Activated T-helper 2 cell treated with anti-CD3 and anti-CD28 coated beads, Interferon-gamma antibody, Interleukin-2, Interleukin-4, amounts not matched to agents 10 μg/mL and 5 μg/mL and 100 μg/mL, durations not matched to agents 14 hours and 24 hours and 36 hours (primary cell): ENCODE results near the gene DNAH1. TPM values are rescaled to one million over a fixed set of nuclear protein-coding genes. Genes with fewer than 3 reads are reported as not detected.
"Not testable (repeated sequence)": the region's sequence is repeated elsewhere in the genome, so short reads cannot be mapped to it uniquely, and the experiment has no call there.

Source experiments
- DNase-seq: peaks from one replicate; pipeline ENCODE4 v3.0.0; 2021; ENCODE audit warnings: low spot score
- H3K27ac Mint-ChIP-seq: one replicate; pipeline ENCODE4 v1.8.0; 2021; ENCODE audit warnings: mixed read lengths
- H3K27me3 Mint-ChIP-seq: one replicate; pipeline ENCODE4 v1.8.0; 2021; ENCODE audit warnings: low read depth, mixed read lengths
- H3K36me3 Mint-ChIP-seq: one replicate; pipeline ENCODE4 v1.8.0; 2021; ENCODE audit warnings: low read depth, mixed read lengths
- H3K4me1 Mint-ChIP-seq: one replicate; pipeline ENCODE4 v1.8.0; 2021; ENCODE audit warnings: low read depth, mixed read lengths
- H3K4me3 Mint-ChIP-seq: one replicate; pipeline ENCODE4 v1.8.0; 2021; ENCODE audit warnings: low read depth, mild to moderate bottlenecking, moderate library complexity, mixed read lengths
- H3K9me3 Mint-ChIP-seq: one replicate; pipeline ENCODE4 v1.8.0; 2021; ENCODE audit warnings: mixed read lengths
- intact Hi-C: fragments of 100-400 bp; cut with micrococcal nuclease; formaldehyde crosslinking; loops from one replicate; pipeline ENCODE4 v1.15.1; 2023
- total RNA-seq: library from RNA; stranded (reverse); gene quantifications from 2 replicates; pipeline ENCODE4 v1.2.3, GENCODE V29; 2022

DNAH1 gene
- total RNA-seq, 1 donor from 2014 or later = 9.8 TPM

DNA sequence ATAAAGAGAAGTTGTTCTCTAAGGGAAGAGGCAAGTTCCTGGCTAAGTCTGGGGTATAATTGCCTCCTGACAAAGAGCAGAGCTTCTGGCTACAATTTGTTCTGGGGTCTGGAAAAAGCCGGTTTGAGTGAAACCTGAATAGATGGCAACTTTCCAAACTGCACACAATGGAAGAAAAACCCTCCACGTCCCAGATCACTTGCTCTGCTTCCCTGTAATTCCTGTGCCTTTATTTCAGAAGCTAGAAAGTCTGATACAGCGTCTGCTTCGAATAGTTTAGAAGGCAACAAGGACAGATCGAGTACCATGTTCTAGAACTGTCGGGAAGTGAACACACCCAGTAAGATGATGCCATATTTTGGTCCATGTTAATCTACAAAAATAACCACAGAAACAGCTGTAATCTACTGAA lies 36.1 kb upstream of the DNAH1 start:
- peak overlapping the region; percentile 99 for H3K27ac Mint-ChIP-seq
- H3K9me3 Mint-ChIP-seq = no peaks in the 10 kb centered on the region
- intact Hi-C loops = no loop called here
- H3K4me1 Mint-ChIP-seq = peaks cover 46% of the 10 kb centered on the region
- H3K36me3 Mint-ChIP-seq = peaks cover 39% of the 10 kb centered on the region
- H3K27me3 Mint-ChIP-seq = no peaks in the 10 kb centered on the region
- peak overlapping the region; percentile 93 for H3K4me3 Mint-ChIP-seq
- DNase-seq = no peak

DNA sequence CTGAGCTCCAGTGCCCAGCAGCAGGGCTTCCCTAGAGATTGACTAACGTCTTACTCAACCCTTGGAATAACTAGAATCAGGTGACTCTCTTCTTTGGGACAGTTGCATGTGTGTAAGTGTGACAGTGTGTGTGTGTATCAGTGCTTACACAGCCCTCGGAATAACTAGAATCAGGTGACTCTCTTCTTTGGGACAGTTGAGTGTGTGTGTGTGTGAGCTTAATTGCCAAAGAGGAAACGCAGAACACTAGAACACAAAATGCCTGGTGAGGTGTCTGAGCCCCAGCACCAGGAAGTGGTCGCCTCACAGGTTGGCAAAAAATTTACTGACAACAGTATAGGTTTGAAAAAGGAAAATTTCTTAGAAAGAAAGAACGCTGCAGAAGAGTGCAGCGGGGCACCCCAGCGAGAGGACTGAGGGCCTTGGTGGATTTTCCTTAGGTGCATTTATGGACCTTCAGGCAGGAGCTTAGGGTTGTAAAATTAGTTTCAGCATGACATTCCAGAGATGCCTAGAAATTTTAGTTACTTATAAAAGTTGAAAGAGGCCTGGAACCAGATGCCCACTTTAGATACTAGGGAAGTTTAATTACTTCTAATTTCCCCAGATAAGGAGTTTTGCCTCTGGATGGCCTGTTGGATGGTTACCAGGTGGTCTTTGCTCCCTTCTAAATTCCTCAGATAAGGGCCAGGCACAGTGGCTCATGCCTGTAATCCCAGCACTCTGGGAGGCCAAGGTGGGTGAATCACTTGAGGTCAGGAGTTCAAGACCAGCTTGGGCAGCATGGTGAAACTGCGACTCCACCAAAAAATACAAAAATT lies 33.9 kb upstream of the DNAH1 start:
- H3K9me3 Mint-ChIP-seq = no peaks in the 10 kb centered on the region
- no peaks in the 10 kb centered on the region for H3K27me3 Mint-ChIP-seq
- no peak overlapping the region for H3K4me3 Mint-ChIP-seq
- intact Hi-C loops = no loop called here
- peak overlapping the region; percentile 90 for H3K27ac Mint-ChIP-seq
- no peak for DNase-seq
- H3K36me3 Mint-ChIP-seq = peaks cover 22% of the 10 kb centered on the region
- H3K4me1 Mint-ChIP-seq = peaks cover 37% of the 10 kb centered on the region

DNA sequence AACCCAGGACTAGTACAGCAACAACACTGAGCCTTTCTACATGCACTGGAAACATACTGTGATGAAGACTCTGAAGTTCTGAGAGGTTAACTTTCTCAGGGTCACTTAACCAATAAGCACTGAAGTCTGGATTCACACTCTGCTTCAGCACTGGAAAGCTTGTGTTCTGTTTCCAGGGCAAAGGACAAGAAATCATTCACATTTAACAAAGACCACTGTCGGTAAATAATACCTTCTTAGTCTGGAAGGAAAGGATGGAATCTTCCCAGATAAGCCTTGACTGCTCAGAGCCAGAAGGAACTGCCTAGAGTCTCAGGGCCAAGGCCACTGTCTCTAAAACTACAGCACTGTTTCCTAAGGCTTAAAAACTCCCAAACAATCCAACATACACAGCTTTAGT lies 32.8 kb upstream of the DNAH1 start:
- DNase-seq = no peak
- Mint-ChIP-seq H3K9me3 (no peaks in the 10 kb centered on the region), H3K27ac (peak overlapping the region; percentile 43), H3K4me3 (no peak overlapping the region), H3K4me1 (peaks cover 37% of the 10 kb centered on the region), H3K27me3 (no peaks in the 10 kb centered on the region), H3K36me3 (peaks cover 16% of the 10 kb centered on the region)
- intact Hi-C loops = no loop called here

DNA sequence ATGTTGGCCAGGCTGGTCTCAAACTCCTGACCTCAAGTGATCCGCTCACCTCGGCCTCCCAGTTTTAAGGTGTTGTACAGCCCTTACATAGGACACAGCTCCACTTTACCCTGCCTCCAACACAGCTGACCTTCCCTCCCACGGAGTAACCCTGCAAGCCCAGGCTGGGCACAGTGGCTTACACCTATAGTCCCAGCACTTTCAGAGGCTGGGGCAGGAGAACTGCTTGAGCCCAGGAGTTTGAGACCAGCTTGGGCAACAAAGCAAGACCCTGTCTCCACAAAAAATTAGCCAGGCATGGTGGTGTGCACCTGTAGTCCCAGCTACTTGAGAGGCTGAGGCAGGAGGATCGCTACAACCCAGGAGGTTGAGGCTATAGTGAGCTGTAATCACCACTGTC lies 32.1 kb upstream of the DNAH1 start:
- peaks cover 13% of the 10 kb centered on the region for H3K36me3 Mint-ChIP-seq
- DNase-seq, H3K4me3 Mint-ChIP-seq, intact Hi-C loops, H3K27me3 Mint-ChIP-seq, H3K9me3 Mint-ChIP-seq, H3K27ac Mint-ChIP-seq: not testable (repeated sequence)
- H3K4me1 Mint-ChIP-seq = peaks cover 40% of the 10 kb centered on the region

DNA sequence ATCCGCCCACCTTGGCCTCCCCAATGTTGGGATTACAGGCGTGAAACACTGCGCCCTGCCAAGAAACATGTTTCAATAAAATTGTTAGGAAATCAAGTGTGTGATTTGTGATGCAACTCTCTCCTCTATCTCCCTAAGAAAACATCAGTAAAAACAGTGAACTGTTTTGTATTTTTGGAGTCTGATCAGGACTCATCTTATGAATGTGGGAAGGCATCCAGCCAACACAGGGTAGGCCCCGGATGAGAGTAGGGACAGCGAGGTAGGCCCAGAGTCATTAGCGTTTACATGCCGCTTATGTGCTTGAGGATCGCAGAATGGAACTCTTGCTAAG lies 29.4 kb upstream of the DNAH1 start:
- Mint-ChIP-seq H3K27me3 (no peaks in the 10 kb centered on the region), H3K4me3 (peak overlapping the region; percentile 89), H3K9me3 (no peaks in the 10 kb centered on the region), H3K36me3 (peaks cover 16% of the 10 kb centered on the region), H3K27ac (peak overlapping the region; percentile 100), H3K4me1 (peaks cover 29% of the 10 kb centered on the region)
- intact Hi-C loops = loop anchor here (1.0 kb wide), 1 partner anchor 7 kb away; no protein-coding TSS in a partner anchor
- no peak for DNase-seq

DNA sequence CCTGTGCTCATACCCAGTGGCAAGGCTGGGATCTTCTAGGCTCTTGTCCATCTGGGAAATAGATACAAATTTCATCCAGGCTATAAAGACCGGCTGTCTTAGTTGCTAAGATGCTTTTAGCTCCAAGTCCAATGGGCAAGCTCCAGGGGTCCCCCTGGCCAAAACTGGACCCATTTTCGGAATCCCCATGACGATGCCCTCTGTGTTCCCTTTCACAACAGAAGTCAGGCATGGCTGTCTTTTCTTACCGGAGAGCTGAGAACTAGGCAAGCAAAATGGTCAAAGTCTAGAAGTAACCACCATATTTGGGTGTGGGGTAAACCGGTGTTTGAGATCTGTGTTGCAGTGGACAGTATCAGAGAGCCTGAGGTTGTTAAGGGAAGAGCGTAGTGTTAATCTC lies 27.4 kb upstream of the DNAH1 start:
- Mint-ChIP-seq H3K4me1 (peaks cover 17% of the 10 kb centered on the region), H3K36me3 (peaks cover 8% of the 10 kb centered on the region), H3K27ac (peak overlapping the region; percentile 100), H3K9me3 (no peaks in the 10 kb centered on the region), H3K27me3 (no peaks in the 10 kb centered on the region), H3K4me3 (peak overlapping the region; percentile 89)
- intact Hi-C loops = no loop called here
- no peak for DNase-seq

DNA sequence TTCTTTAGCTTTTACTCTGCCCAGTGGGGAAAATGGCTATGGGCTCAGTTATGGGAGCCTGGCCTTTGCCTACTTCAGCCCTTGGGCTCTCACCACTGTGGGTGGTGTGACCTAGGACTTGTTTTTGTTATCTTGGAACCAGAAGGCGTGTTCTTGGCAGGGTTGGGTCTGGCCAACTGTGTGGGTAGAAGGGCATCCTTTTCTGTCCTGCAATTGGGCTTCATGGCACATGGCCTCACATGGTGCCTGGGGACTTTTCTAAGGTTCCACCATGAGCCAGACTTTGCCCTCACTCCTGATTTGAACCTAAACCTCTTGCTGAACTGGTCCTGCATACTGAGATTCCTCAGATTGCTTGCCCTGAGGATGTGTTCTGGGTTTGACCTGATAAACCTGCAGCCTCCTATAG lies 26.8 kb upstream of the DNAH1 start:
- intact Hi-C loops = no loop called here
- H3K4me3 Mint-ChIP-seq = peak overlapping the region; percentile 89
- no peak for DNase-seq
- H3K36me3 Mint-ChIP-seq = peaks cover 8% of the 10 kb centered on the region
- no peak overlapping the region for H3K27ac Mint-ChIP-seq
- no peaks in the 10 kb centered on the region for H3K27me3 Mint-ChIP-seq
- H3K9me3 Mint-ChIP-seq = no peaks in the 10 kb centered on the region
- peaks cover 17% of the 10 kb centered on the region for H3K4me1 Mint-ChIP-seq

DNA sequence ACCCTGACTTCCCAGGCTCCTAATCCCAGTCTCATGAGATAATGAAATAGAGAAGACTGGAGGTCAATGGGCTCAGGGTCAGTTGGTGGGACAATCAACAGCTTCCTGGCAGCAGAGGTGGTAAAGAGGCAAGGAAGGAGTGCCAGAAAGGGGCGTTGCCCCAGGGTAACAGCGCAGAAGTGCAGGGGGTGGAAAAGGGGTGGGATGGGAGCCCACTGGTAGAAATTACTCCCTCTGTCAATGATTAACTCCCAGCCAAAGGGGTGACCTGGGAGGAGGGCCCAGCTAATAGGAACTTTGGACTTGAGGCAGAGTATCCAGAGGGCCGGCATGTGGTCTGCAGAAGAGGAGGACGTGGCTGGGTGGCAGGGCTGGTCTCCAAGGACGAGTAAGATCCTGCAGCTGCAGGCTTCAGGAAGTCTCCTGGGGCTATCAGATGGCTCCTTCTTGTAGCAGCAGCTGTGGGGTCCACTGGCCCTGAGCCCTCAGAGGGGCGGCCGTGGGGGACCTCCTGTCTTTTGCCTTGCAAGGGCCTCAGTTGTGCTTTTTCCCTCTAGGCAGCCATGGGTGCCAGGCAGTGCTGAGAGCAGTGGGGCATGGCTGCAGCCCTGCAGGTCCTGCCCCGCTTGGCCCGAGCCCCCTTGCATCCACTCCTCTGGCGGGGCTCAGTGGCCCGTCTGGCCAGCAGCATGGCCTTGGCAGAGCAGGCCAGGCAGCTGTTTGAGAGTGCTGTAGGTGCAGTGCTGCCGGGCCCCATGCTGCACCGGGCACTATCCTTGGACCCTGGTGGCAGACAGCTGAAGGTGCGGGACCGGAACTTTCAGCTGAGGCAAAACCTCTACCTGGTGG lies 26.1 kb upstream of the DNAH1 start:
- peaks cover 8% of the 10 kb centered on the region for H3K36me3 Mint-ChIP-seq
- no peaks in the 10 kb centered on the region for H3K9me3 Mint-ChIP-seq
- DNase-seq = no peak
- no peak overlapping the region for H3K27ac Mint-ChIP-seq
- no peaks in the 10 kb centered on the region for H3K27me3 Mint-ChIP-seq
- peaks cover 17% of the 10 kb centered on the region for H3K4me1 Mint-ChIP-seq
- no peak overlapping the region for H3K4me3 Mint-ChIP-seq
- intact Hi-C loops = no loop called here

DNA sequence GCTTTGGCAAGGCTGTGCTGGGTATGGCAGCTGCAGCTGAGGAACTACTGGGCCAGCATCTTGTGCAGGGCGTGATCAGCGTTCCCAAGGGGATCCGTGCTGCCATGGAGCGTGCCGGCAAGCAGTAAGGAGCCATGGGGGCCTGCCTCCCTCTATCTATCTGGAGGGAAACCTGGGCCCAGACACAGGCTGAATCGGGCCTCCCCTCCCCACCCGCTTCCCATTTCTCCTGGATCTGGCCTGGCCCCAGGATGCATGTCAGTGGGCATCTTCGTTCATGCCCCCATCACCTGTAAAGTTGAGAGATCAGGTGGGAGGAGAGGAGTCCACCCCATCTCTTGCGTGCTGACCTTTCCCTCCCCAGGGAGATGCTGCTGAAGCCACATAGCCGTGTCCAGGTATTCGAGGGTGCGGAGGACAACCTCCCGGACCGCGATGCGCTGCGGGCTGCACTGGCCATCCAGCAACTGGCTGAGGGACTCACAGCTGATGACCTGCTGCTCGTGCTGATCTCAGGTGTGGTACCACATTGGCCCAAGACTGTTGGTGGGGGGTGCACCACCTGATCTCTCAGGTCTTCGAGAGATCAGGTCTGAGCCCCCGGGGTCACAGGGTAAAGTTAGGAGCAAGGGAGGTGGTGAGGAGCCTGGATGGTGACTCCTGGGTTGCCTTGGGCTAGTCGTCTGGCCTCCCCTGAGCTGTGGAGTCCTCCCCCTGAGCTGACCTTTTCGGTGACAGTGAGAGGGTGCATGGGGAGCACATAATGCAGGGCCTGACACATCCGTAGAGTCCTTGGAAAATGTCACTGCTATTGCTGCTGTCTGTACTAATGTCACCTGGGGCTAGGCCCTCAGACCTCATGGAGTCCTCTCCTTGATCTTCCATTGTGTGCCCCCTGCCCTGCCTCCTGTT lies 25.3 kb upstream of the DNAH1 start:
- intact Hi-C loops = loop anchor here (1.0 kb wide), 1 partner anchor 48 kb away; no protein-coding TSS in a partner anchor
- Mint-ChIP-seq H3K27me3 (no peaks in the 10 kb centered on the region), H3K36me3 (peaks cover 8% of the 10 kb centered on the region), H3K4me1 (peaks cover 17% of the 10 kb centered on the region), H3K4me3 (no peak overlapping the region), H3K27ac (no peak overlapping the region), H3K9me3 (no peaks in the 10 kb centered on the region)
- DNase-seq = no peak

DNA sequence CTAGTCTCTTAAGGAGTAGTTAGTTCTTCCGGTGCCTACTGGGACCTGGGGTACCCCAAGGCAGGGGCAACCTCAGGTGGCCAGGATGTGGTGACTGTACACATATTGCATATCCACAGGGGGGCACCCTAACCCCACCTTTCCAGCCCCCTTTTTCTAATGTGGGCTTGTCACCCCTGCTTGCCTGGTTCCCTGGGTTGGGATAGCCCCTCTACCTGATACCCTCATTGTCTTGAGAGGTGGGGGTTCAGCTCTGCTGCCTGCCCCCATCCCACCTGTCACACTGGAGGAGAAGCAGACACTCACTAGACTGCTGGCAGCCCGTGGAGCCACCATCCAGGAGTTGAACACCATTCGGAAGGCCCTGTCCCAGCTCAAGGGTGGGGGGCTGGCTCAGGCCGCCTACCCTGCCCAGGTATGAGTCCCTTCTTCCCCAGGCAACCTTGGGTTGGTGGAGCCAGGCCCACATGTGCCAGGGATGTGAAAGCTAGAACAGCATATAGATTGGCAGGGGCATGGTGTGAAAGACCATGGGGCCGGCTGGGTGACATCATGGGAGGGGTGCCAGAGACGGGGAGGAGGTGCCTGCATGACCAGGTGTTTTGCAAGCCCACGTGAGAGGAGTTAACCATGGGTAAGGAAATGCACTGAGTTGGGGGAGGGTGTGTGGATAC lies 24.5 kb upstream of the DNAH1 start:
- Mint-ChIP-seq H3K27me3 (no peaks in the 10 kb centered on the region), H3K27ac (no peak overlapping the region), H3K4me1 (peaks cover 16% of the 10 kb centered on the region), H3K4me3 (no peak overlapping the region), H3K36me3 (peaks cover 8% of the 10 kb centered on the region), H3K9me3 (no peaks in the 10 kb centered on the region)
- no peak for DNase-seq
- intact Hi-C loops = loop anchor here (1.0 kb wide), 1 partner anchor 48 kb away; no protein-coding TSS in a partner anchor

DNA sequence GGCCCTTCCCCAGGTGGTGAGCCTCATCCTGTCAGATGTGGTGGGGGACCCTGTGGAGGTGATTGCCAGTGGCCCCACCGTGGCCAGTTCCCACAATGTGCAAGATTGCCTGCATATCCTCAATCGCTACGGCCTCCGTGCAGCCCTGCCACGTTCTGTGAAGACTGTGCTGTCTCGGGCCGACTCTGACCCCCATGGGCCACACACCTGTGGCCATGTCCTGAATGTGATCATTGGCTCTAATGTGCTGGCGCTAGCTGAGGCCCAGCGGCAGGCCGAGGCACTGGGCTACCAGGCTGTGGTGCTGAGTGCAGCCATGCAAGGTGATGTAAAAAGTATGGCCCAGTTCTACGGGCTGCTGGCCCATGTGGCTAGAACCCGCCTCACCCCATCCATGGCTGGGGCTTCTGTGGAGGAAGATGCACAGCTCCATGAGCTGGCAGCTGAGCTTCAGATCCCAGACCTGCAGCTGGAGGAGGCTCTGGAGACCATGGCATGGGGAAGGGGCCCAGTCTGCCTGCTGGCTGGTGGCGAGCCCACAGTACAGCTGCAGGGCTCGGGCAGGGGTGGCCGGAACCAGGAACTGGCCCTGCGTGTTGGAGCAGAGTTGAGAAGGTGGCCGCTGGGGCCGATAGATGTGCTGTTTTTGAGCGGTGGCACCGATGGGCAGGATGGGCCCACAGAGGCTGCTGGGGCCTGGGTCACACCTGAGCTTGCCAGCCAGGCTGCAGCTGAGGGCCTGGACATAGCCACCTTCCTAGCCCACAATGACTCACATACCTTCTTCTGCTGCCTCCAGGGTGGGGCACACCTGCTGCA lies 23.7 kb upstream of the DNAH1 start:
- Mint-ChIP-seq H3K4me1 (peaks cover 12% of the 10 kb centered on the region), H3K9me3 (no peaks in the 10 kb centered on the region), H3K27ac (no peak overlapping the region), H3K27me3 (no peaks in the 10 kb centered on the region), H3K4me3 (no peak overlapping the region), H3K36me3 (peaks cover 4% of the 10 kb centered on the region)
- intact Hi-C loops = no loop called here
- no peak for DNase-seq
